Measurements from ENCODE around the gene CAPN2.
"Not testable (repeated sequence)": the region's sequence is repeated elsewhere in the genome, so short reads cannot be mapped to it uniquely, and the experiment has no call there.

Gene CAPN2

GRCh38 chr1:223716302-223716862 lies 4.0 kb downstream of the CAPN2 start:
- in situ Hi-C loops (cut with MboI; ENCODE audit: low sequenced_read_pairs), result no loop called here

DNA sequence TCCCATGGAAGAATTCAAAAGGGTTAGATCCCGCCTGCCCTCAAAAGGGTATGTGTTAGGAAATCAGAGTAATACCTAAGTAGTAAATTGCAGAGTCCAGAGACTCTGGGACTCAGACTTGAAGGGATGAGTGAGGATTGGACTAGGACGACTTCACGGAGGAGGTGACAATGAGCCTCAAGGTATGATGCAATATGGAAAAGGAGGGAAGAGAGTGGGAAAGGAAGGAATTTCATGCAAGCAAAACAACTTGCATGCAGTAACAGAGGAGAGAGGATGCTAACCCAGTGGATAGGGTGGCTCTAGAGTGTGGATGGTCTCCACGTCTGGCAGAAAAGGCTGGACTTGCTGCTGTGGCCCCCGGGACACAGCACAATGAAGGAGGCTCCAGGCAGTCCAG lies 4.8 kb downstream of the CAPN2 start:
- in situ Hi-C loops (cut with MboI; ENCODE audit: low sequenced_read_pairs), result no loop called here

DNA sequence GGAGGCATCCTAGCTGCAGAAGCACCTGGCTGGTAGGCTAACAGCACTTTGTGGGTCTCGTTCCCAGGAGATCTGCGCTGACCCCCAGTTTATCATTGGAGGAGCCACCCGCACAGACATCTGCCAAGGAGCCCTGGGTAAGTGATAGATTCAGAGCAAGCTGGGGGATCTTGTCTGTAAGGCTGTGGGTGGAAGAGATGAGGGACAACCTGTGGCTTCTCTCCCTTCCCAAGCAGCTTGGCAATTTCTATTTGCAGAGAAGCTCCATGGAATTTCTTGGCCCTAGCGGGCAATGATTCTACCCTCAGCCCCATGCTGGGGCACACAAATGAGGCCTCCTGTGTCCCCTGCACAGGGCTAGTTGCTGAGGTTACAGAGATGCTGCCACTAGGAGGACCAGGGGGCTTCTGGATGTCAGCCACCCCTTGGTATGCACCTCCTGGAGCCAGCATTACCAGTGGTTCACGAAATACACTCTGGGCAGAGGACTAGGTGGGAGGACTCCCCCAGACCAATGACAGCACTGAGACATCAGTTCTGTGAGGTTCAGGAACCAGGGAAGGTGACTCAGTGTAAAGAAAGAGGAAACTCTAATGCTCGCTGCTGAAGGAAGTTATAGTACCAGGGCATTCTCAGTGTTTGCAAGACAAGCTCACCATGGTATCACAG lies 5.5 kb downstream of the CAPN2 start:
- in situ Hi-C loops (cut with MboI; ENCODE audit: low sequenced_read_pairs), result no loop called here

DNA sequence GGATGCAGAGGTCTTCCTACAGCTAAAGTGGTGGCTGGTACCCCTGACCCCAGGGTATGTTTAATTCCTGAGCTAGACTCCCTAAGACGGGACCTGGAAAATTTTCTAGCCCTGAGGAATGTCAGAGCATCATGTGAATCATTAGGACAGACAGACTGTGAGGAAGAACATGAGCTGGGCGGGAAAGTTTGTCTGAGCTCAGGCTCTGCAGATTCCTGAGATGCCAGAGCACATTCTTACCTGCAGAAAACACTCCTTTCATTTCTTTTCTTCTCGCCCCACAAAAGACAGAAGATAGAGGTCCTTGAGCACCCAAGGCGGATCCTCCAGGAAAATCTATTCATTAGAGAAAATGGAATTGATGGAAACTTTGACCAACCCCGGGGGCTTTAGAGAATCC lies 6.5 kb downstream of the CAPN2 start:
- in situ Hi-C loops (cut with MboI; ENCODE audit: low sequenced_read_pairs), result no loop called here

DNA sequence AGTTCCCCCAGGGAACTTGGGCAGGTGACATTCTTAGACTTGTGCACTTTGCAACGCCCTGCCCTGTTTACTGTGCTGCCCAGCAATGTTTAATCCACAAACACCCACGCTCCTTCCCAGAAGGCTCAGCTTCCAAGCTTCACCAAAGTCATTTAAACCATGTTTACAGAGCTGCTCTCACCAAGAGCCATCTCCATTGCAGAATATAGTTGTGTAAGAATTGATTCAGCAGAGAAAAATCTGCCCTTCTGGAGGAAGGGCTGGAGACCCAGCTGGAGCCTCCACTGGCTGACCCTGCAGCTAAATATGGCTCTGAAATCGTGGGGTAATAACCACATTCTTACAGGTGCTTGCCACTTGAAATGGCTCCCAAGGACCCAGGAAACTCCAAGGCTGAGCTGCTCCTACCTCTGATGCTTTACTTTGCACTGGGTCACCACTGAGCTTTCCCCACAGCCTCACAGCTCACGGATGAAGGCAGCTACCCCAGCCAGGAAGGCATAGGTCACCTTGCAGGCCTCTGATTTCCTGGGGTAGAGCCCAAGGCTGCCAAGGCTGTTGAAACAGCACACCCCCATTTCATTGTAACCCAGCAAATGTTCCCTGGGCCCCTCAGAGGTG lies 8.7 kb downstream of the CAPN2 start:
- in situ Hi-C loops (cut with MboI; ENCODE audit: low sequenced_read_pairs), result no loop called here

DNA sequence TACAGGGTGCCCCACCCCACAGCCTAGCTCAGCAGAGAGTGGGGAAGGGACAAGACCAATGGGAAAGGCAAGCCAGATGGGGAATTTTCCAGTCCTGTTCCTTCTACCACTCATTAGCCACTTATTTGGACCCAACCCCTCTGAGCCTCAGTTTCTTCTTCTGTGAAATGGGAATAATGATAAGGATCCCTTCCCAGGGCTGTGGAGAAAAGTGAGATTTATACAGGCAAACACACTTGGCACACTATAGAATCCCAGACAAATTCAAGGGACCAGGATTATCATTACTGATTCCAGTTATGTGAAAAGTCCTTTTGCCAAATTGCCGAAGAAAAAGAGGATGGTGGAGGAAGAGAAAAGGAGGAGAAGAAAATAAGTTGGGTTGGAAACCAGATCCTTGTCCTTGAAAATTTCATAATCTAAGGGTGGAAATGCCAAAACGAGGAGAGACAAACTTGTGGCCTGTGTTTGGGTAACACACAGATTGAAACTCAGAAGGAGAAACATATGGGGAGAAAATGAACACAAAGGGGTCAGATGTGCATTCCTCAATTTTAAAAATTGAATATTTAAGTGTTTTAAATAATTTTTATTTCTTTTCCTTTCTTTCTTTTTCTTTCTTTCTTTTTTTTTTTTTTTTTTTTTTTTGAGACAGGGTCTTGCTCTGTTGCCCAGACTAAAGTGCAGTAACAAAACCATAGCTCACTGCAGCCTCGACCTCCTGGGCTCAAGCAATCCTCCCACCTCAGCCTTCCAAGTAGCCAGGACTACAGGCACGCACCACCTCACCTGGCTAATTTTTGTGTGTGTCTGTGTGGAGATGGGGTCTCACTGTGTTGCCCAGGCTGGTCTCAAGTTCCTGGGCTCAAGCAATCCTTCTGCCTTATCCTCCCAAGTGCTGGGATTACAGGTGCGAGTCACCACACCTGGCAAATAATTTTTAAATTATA lies 9.6 kb downstream of the CAPN2 start:
- in situ Hi-C loops (cut with MboI; ENCODE audit: low sequenced_read_pairs), result no loop called here

DNA sequence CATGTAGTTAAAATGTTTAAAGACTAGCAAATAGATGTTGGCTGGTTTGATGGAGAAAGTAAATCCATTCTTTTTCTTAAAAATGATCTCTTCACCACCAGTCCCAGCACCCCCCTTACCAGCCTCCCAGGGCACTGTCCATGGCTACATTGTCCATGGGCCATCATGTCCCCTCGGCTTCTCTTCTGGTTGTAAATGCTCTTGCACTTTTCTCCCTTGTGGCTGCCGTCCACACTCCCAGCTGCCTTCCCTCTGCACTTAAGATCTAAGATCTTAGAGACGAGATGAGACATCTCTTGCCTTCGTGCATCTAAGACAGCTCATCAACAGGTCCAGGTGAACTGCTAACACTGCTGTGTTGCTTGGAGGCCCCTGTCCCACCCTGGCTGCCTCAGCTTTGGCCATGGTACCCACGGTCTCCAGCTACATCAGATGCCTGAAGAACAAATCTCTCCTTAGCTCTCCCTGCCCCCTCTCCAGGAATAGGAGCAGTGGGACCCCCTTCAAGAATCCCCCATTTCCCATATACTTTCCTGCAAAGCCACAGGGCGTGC lies 11.1 kb downstream of the CAPN2 start:
- in situ Hi-C loops (cut with MboI; ENCODE audit: low sequenced_read_pairs), result no loop called here

- in situ Hi-C loops (cut with MboI; ENCODE audit: low sequenced_read_pairs), result no loop called here
Measured at GRCh38 chr1:223724376-223724775, 12.0 kb downstream of the CAPN2 start.

GRCh38 chr1:223725578-223725977 lies 13.2 kb downstream of the CAPN2 start:
- in situ Hi-C loops (cut with MboI; ENCODE audit: low sequenced_read_pairs), result no loop called here

GRCh38 chr1:223726380-223727001 lies 14.2 kb downstream of the CAPN2 start:
- in situ Hi-C loops (cut with MboI; ENCODE audit: low sequenced_read_pairs), result no loop called here

GRCh38 chr1:223727541-223727940 lies 15.2 kb downstream of the CAPN2 start:
- in situ Hi-C loops (cut with MboI; ENCODE audit: low sequenced_read_pairs), result no loop called here

GRCh38 chr1:223729906-223730305 lies 17.6 kb downstream of the CAPN2 start:
- in situ Hi-C loops (cut with MboI; ENCODE audit: low sequenced_read_pairs), result no loop called here

DNA sequence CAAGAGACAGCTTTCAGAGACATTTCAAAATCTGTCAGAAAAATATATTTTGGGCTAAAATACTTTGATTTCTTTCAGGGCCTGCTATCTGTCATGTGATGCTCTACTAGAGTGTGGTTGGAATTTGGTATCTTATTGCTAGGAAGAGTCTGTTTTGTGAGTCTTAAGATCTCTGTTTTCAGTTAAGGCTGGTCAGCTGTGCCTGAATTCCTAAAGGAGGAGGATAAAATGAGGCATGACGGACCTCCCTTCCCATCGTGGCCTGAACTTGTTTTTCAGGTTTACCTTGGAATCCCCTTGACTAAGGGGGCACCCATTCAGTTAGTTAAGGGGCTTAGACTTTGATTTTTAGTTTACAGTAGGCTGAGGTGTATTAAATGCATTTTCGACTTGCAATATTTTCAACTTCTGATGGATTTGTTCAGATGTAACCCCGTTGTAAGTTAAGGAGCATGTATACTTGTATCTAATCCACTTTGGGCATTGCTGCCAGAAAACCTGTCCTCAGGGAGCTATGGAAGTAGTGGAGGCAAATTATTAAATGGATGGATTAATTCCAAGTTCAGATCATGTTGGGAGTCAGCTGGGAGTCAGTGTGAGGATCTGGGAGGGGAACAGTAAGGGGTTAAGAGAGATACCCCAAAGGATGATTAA lies 18.3 kb downstream of the CAPN2 start:
- in situ Hi-C loops (cut with MboI; ENCODE audit: low sequenced_read_pairs), result no loop called here

DNA sequence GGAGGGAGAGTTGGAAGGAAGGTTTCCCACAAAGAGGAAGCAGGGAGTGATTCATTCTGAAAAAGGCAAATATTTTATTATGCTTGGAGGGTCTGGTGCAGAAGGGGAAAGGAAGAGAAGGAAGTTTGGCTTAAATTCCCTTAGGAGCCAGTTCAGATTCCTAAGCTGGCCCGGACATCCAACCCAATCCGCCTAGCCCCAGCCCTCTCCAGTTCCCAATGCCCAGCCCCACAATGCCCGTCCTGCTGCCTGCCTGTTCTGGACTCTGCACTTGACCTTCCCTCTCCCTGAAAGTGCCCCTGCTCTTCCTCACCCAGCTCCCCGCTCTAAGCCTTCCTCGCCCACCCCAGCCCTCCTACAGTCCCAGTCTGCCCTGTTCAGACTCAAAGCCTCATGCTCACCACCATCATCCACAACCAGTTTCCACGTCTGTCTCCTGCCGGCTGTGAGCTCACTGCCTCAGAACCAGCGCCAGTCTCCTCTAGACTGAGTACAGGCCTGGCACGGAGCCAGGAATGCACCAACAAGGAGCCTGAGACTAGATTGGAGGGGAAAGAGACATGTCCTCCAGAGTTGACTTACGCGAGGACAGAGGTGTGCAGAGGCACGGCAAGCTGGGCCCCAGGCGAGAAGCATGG lies 18.9 kb downstream of the CAPN2 start:
- in situ Hi-C loops (cut with MboI; ENCODE audit: low sequenced_read_pairs), result no loop called here

DNA sequence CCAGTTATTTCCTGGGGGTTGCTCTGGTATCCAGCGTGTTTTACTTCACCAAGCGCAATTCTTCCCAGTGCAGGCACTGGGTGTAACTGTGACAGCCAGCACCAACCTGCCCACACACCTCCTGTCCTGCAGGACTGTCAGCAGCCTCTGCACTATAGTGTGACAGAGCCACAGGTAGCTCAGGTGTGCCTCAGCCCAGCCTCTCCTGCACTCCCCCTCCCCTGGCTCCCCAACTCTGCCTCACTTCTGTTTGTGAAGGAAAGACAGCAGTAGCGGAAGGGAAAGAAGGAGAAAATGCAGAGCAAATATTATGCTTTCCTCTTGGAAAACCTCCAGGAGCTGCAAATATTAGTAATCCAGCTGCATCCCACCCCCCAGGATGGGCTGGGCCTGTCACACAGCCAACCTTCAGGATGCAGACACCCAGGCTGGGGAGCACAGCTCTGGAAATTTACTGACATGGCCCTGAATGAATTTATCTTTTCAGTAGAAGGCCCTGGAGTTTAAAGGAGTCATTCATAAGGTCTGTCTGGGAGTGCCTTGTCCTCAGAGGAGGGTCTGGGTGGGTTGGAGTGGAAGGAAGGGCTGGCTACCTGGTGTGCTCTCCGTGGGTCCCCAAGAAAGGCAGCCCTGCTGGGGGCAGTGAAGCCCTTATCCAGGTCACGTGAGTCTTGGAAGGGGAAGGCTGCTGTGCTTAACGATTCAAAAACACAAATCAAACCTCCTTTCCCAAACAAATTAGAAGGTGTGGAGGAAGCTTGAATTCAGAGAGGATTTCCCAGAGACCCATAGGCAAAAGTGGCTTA lies 20.9 kb downstream of the CAPN2 start:
- in situ Hi-C loops (cut with MboI; ENCODE audit: low sequenced_read_pairs), result no loop called here

DNA sequence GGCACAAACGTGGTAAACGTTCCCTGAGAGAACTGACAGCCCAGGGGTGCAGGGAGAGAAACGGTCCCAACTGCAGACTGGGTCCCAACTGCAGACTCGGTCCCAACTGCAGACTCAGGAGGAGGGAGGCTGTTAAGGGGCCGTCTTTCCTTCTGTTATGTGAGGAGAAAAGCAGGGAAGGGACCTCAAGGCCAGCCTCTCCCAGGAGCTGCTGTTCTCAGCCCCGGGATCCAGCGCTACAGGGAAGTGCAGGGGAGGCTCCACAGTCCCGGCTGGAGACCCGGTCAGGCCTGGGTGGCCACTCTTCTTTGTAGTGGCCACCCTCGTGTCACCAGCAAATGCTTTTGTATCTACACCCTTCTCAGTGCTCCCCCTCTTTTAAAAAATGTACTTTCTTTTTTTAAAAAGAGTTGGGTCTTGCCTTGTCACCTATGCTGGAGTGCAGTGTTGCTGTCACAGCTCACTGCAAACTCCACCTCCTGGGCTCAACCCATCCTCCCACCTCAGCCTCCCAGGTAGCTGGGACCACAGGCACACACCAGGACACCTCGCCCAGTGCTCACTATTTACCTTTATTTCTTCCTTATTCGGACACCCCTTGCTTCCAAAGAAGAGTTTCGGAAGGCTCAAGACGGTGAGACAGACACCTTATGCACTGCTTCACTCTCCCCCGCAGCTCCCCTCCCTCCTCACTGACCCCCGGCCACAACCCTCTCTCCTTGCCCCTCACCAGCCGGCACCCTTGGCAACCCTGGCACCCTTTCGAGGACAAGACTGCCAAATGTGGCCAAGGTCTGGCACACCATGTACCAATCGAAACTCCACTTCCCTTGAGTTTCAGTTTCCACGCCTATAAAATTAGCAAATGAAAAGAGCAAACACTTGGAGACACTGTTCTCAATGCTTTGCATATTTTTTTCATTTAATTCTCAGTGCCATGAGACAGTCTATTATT lies 21.8 kb downstream of the CAPN2 start:
- in situ Hi-C loops (cut with MboI; ENCODE audit: low sequenced_read_pairs), result no loop called here

- in situ Hi-C loops (cut with MboI; ENCODE audit: low sequenced_read_pairs), result not testable (repeated sequence)
Measured at GRCh38 chr1:223736638-223737037, 24.3 kb downstream of the CAPN2 start.

GRCh38 chr1:223737342-223737741 lies 25.0 kb downstream of the CAPN2 start:
- in situ Hi-C loops (cut with MboI; ENCODE audit: low sequenced_read_pairs), result no loop called here

Data from HL-60/S4 treated with phorbol 12-myristate 13-acetate at 8.2 ng/mL for 4 days and 3 days (cell line).